Keratinocyte (primary cell): ENCODE data around the gene ADCY5.

Experiments used
- EZH2 ChIP-seq: IDR thresholded peaks from one replicate; pipeline ENCODE4 v1.6.1; 2012; ENCODE audit warnings: inconsistent platforms, mild to moderate bottlenecking, low read length, moderate library complexity
- TF ChIP-seq, protein P1 (sequence below), 3 experiments: IDR thresholded peaks in 1 of 3; conservative IDR thresholded peaks in 1 of 3; optimal IDR thresholded peaks in 1 of 3; 2 replicates in 2 of 3; 3 replicates in 1 of 3; pipeline versions ENCODE3 to v1.5.1; 2011; ENCODE audit warnings: low read length in 3 of 3, mild to moderate bottlenecking in 3 of 3, moderate library complexity in 2 of 3, control low read depth in 1 of 3, inconsistent platforms in 1 of 3; ENCODE audit not compliant: insufficient read depth in 2 of 3; ENCODE audit errors: extremely low read depth in 1 of 3

DNA sequence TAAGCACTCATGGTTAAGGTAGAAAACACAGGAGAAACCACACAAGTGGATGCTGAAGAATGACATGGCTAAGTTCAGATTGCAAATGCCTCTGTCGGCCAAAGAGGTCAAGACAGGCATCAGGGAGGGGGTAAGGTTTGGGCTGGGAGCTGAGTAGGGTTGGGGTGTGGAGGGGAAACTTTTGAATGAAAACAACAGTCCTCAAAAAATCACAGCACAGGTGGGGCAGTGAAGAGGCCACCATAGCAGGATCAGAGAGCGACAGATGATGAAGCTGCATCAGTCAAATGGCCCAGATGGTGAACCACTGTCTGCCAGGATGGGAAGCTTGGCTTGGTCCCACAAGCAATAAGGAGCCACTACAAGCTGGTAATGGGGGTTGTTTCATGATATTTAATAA, 74.9 kb downstream of the ADCY5 start:
- TF ChIP-seq, protein P1, sequence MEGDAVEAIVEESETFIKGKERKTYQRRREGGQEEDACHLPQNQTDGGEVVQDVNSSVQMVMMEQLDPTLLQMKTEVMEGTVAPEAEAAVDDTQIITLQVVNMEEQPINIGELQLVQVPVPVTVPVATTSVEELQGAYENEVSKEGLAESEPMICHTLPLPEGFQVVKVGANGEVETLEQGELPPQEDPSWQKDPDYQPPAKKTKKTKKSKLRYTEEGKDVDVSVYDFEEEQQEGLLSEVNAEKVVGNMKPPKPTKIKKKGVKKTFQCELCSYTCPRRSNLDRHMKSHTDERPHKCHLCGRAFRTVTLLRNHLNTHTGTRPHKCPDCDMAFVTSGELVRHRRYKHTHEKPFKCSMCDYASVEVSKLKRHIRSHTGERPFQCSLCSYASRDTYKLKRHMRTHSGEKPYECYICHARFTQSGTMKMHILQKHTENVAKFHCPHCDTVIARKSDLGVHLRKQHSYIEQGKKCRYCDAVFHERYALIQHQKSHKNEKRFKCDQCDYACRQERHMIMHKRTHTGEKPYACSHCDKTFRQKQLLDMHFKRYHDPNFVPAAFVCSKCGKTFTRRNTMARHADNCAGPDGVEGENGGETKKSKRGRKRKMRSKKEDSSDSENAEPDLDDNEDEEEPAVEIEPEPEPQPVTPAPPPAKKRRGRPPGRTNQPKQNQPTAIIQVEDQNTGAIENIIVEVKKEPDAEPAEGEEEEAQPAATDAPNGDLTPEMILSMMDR (optimal IDR thresholded peaks at IDR 0.05 in 1 of 3, IDR thresholded peaks at IDR 0.05 in 1 of 3, conservative IDR thresholded peaks at IDR 0.05 in 1 of 3; ENCODE audit: extremely low read depth in 1 of 3, insufficient read depth in 2 of 3, low read length in 3 of 3) = no peak
- TF ChIP-seq EZH2 = no peak
